Cerebellar nuclear complex (tissue), 1 donor: ENCODE measurements around the gene CPSF3.
"Not testable (repeated sequence)": the region's sequence is repeated elsewhere in the genome, so short reads cannot be mapped to it uniquely, and the experiment has no call there.

Experiments used
- DNase-seq, 2 experiments: peaks; one replicate each; lab custom pipeline; 2025; lab: John Stamatoyannopoulos, UW

Gene CPSF3

GRCh38 chr2:9466147-9466683 lies 42.8 kb downstream of the CPSF3 start:
- no peak for DNase-seq

- DNase-seq = no peak
Measured at GRCh38 chr2:9467687-9468086, 44.2 kb downstream of the CPSF3 start.

GRCh38 chr2:9471206-9471605 lies 47.8 kb downstream of the CPSF3 start:
- no peak for DNase-seq

- DNase-seq = no peak
Measured at GRCh38 chr2:9472511-9472910, 49.1 kb downstream of the CPSF3 start.

- no peak for DNase-seq
Measured at GRCh38 chr2:9473308-9473984, 50.0 kb downstream of the CPSF3 start.

- no peak for DNase-seq
Measured at GRCh38 chr2:9473985-9474360, 50.5 kb downstream of the CPSF3 start.

GRCh38 chr2:9474361-9475057 lies 51.1 kb downstream of the CPSF3 start, which contains the start of gene IAH1:
Gene IAH1 (plus strand): TSS chr2:9474551. CDS start chr2:9474567, 16 bp downstream.
- DNase-seq = peak in 1 of 2 experiments; percentile 4

GRCh38 chr2:9477914-9478313 lies 54.5 kb downstream of the CPSF3 start:
- no peak for DNase-seq

GRCh38 chr2:9478526-9478925 lies 55.1 kb downstream of the CPSF3 start:
- DNase-seq = no peak

GRCh38 chr2:9480157-9480556 lies 56.7 kb downstream of the CPSF3 start:
- DNase-seq = no peak

GRCh38 chr2:9483107-9483506 lies 59.7 kb downstream of the CPSF3 start:
- no peak for DNase-seq

GRCh38 chr2:9484533-9484932 lies 61.1 kb downstream of the CPSF3 start:
- no peak for DNase-seq

- no peak for DNase-seq
Measured at GRCh38 chr2:9488583-9489547, 65.4 kb downstream of the CPSF3 start.

GRCh38 chr2:9490789-9491188 lies 67.3 kb downstream of the CPSF3 start:
- DNase-seq = no peak

- no peak for DNase-seq
Measured at GRCh38 chr2:9492927-9493326, 69.5 kb downstream of the CPSF3 start.

GRCh38 chr2:9493478-9493877 lies 70.0 kb downstream of the CPSF3 start:
- no peak for DNase-seq

- DNase-seq = no peak
Measured at GRCh38 chr2:9494081-9494480, 70.6 kb downstream of the CPSF3 start.

- no peak for DNase-seq
Measured at GRCh38 chr2:9497017-9497416, 73.6 kb downstream of the CPSF3 start.

GRCh38 chr2:9498210-9498609 lies 74.8 kb downstream of the CPSF3 start:
- no peak for DNase-seq

GRCh38 chr2:9508931-9509330 lies 85.5 kb downstream of the CPSF3 start:
- DNase-seq = no peak

GRCh38 chr2:9513946-9514345 lies 90.5 kb downstream of the CPSF3 start:
- not testable (repeated sequence) for DNase-seq

- DNase-seq = no peak
Measured at GRCh38 chr2:9517118-9517782, 93.8 kb downstream of the CPSF3 start.
